GM18508 (cell line): ENCODE results near the gene CCNDBP1.

ENCODE experiments used
- ATAC-seq: cut with Tn5 transposase; IDR thresholded peaks from one replicate; pipeline ENCODE4 v1.9.1; 2021; ENCODE audit warnings: moderate number of reproducible peaks; ENCODE audit not compliant: insufficient read depth, unreplicated experiment

The CCNDBP1 gene

DNA sequence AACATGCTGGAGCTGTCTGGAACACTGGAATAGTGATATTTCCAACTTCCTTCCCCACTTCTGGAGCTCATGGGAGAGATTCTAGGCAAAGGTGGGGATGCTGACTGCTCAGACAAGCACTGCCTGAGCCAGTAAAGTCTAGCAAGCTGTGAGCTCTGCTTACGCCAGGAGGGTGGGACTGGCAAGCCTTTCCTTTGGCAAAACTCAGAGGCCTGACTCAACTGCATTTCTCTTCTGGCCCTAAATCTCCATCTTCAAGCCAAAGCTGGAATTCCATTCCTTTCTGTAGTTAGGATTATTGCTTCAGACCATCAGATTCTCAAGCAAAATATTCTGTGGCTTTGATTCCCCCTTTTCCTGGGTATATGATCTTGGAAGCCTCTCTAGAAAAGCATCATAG, 55.9 kb downstream of the CCNDBP1 start:
- no peak for ATAC-seq

DNA sequence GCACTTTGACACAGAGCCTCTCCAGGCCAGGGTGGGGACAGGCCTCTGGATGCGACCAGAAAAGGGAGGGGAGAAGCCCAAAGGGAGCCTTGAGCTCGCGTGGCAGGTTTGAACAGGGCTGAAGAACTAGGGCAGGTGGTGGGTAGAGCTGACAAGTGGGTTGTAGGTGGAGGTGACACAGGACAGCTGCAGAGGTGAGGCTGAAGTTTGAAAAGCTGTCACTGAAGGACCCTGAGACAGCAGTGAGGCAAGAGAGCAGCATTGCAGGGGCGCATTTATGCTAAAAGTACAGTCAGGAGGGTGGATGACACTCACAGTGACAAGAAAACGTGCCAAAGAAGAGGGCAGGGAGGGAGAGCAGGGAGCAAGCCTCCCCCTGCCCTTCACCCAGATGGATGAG, 57.4 kb downstream of the CCNDBP1 start:
- ATAC-seq: no peak

- ATAC-seq: no peak
These were observed 57.9 kb downstream of the CCNDBP1 start for GRCh38 chr15:43243020-43243645.

GRCh38 chr15:43244092-43244491, 58.9 kb downstream of the CCNDBP1 start:
- ATAC-seq: no peak

GRCh38 chr15:43246261-43246774, 61.1 kb downstream of the CCNDBP1 start:
- no peak for ATAC-seq
